Testis (tissue), 2 donors: ENCODE data around the gene TFEB.

Experiments
- CTCF ChIP-seq, 3 experiments: fragments of 450-650 bp in 2 of 3; fragments of 200-600 bp in 1 of 3; sonication (generic) in 1 of 3; IDR thresholded peaks; one replicate each; pipeline ENCODE4 v1.5.1; 2016 to 2019; ENCODE audit warnings: antibody characterized with exemption in 3 of 3, mild to moderate bottlenecking in 2 of 3, moderate library complexity in 1 of 3
- POLR2A ChIP-seq: fragments of 450-650 bp; IDR thresholded peaks from one replicate; pipeline ENCODE4 v1.6.1; 2017; ENCODE audit warnings: antibody characterized with exemption, mild to moderate bottlenecking, moderate library complexity

DNA sequence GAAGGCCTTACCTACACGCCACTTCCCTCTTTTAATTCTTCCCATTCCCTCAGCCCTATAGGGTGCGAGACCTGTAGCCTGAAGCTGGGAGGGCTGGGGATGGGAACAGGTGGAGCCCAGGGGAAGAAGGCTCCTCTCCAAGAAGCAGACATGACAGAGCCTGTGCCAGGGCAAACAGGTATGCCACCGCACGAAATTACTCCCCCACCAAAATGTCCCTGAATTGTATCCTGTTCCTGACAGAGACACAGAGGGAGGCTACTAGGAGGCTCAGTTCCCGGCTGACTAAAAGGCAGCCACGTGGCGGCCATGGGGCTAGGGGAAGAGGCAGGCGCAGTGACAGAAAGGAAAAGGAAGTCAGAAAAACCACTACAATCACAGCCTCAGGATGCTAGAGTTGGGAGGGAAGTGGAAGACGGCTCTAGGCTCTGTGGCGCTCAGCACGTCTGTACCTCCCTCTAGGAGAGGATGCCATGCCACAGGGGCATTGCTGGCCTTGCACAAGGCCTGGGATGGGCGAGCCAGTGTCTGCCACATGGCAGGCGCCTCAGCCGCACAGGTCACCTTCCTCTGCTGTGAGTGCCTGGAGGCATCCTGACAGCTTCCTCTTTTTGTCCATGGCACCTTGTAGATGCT is 27.7 kb downstream of the TFEB start:
- no peak for TF ChIP-seq CTCF (IDR thresholded peaks at IDR 0.05)
- TF ChIP-seq POLR2A: no peak
